ENCODE data around the gene BHLHA15.

Gene BHLHA15

DNA sequence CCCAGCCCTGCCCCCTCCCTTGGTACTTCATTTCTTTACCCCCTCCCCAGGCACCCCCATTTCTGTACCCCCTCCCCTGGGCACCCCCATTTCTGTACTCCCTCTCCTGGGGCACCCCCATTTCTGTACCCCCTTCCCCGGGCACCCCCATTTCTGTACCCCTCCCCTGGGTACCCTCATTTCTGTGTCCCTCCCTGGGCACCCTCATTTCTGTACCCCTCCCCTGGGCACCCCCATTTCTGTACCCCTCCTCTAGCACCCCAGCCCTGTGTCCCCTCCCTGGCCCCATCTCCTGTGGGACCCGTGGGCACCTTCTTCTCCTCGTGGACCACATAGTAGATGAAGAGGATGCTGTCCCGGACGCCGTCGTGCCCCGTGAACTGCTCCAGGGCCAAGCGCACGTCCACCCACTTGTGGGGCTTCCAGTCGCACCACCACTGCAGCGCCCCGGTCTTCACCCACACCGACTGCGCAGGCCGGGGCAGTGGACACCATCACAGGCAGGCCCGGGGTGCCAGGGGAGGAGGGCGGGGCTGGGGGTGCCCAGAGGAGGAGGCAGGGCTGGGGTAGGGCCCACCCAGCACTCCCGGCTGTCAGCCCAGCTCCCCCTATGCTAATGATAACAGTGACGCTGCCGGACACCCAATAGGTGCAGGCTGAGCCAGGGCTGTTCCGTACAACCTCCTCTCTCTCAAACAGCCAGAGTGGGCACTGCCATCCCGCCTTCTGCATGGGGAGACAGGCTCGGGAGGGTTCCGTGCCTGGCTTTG, 20.4 kb downstream of the BHLHA15 start:
- H4K8ac ChIP-seq (ENCODE audit: low read depth, low read length), result peak overlapping the region; percentile 43
- H2BK12ac ChIP-seq (ENCODE audit: low read length), result no peak overlapping the region
- WGBS, 2 donors (ENCODE audit: extremely low coverage in 2 of 2, insufficient read length in 2 of 2, insufficient replicate concordance in 1 of 2), result no CpG with 5 or more reads among the region's 25 CpGs

DNA sequence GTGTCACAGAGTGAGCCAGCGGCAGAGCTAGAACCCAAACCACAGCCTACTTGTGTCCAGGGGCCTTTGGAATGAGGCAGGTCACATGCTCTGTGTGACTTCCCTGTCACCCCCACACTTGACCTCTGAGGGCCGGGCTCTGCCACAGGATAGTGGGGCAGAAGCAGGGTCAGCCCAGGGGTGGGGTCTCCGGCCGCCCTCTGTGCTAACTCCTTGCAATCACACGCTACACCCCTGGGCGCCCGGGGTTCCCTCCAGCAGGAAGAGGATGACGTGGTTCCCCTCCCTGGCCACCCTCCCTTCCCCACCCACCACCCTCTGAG, 21.0 kb downstream of the BHLHA15 start:
- H2AFZ ChIP-seq (ENCODE audit: low read length), result no peak overlapping the region
- peaks cover 3% of the 10 kb centered on the region for H3K79me1 ChIP-seq (ENCODE audit: low read depth, low read length)
- H2BK15ac ChIP-seq (ENCODE audit: low read length), result no peak overlapping the region
- peak overlapping the region; percentile 35 for H2AK5ac ChIP-seq (ENCODE audit: low read depth, low read length)
- H3K18ac ChIP-seq (ENCODE audit: low read length), result no peak overlapping the region
- no peaks in the 10 kb centered on the region for H3K9me3 ChIP-seq (replicated peaks in 1 of 2; ENCODE audit: control insufficient read depth in 2 of 2, insufficient read depth in 1 of 2, low read depth in 1 of 2, low read length in 2 of 2)
- peaks cover 3 to 12% of the 10 kb centered on the region in 2 donors for H3K36me3 ChIP-seq (replicated peaks in 1 of 2; ENCODE audit: control insufficient read depth in 2 of 2, insufficient read depth in 2 of 2, low read length in 2 of 2)
- H2BK120ac ChIP-seq (ENCODE audit: low read depth, low read length), result no peak overlapping the region
- H3K9ac ChIP-seq (ENCODE audit: low read depth, low read length, poor library complexity), result no peak overlapping the region
- WGBS, 2 donors (ENCODE audit: extremely low coverage in 2 of 2, insufficient read length in 2 of 2, insufficient replicate concordance in 1 of 2), result no CpG with 5 or more reads among the region's 8 CpGs
- no peak overlapping the region for H4K91ac ChIP-seq (ENCODE audit: low read depth, low read length, poor library complexity)
- H2BK12ac ChIP-seq (ENCODE audit: low read length), result no peak overlapping the region
- H3K4me2 ChIP-seq (ENCODE audit: insufficient read depth, low read length, poor library complexity, severe bottlenecking), result no peak overlapping the region
- DNase-seq (ENCODE audit: low spot score), result no peak
- H3K27ac ChIP-seq (replicated peaks; ENCODE audit: low read length), result no peak overlapping the region
- no peak overlapping the region for H3K14ac ChIP-seq (ENCODE audit: low read length)
- no peak overlapping the region for H2BK5ac ChIP-seq (ENCODE audit: low read length)
- H3K23ac ChIP-seq (ENCODE audit: low read depth, low read length, poor library complexity), result no peak overlapping the region
- H3K4me1 ChIP-seq (ENCODE audit: control insufficient read depth in 2 of 2, insufficient read depth in 1 of 2, low read depth in 1 of 2, low read length in 2 of 2), result no peaks in the 10 kb centered on the region
- no peak overlapping the region for H4K8ac ChIP-seq (ENCODE audit: low read depth, low read length)
- H3K4me3 ChIP-seq (ENCODE audit: low read length in 2 of 2), result no peak overlapping the region
- no peaks in the 10 kb centered on the region for H3K27me3 ChIP-seq (ENCODE audit: control insufficient read depth in 3 of 3, insufficient read depth in 3 of 3, low read depth in 1 of 3, low read length in 3 of 3)
- no peak overlapping the region for H3K4ac ChIP-seq (ENCODE audit: low read length)

More for the DNA sequence above, 20.4 kb downstream of the BHLHA15 start:
- Histone ChIP-seq H3K14ac (ENCODE audit: low read length) (peak overlapping the region; percentile 47), H3K4ac (ENCODE audit: low read length) (no peak overlapping the region), H3K36me3 (replicated peaks in 1 of 2; ENCODE audit: control insufficient read depth in 2 of 2, insufficient read depth in 2 of 2, low read length in 2 of 2) (peaks cover 3 to 12% of the 10 kb centered on the region in 2 donors), H2BK5ac (ENCODE audit: low read length) (no peak overlapping the region), H3K18ac (ENCODE audit: low read length) (no peak overlapping the region), H3K27ac (replicated peaks; ENCODE audit: low read length) (no peak overlapping the region), H2AFZ (ENCODE audit: low read length) (no peak overlapping the region), H3K23ac (ENCODE audit: low read depth, low read length, poor library complexity) (no peak overlapping the region), H3K9ac (ENCODE audit: low read depth, low read length, poor library complexity) (no peak overlapping the region), H2BK15ac (ENCODE audit: low read length) (no peak overlapping the region), H2BK120ac (ENCODE audit: low read depth, low read length) (no peak overlapping the region), H3K79me1 (ENCODE audit: low read depth, low read length) (peaks cover 3% of the 10 kb centered on the region), H3K27me3 (ENCODE audit: control insufficient read depth in 3 of 3, insufficient read depth in 3 of 3, low read depth in 1 of 3, low read length in 3 of 3) (no peaks in the 10 kb centered on the region), H3K4me2 (ENCODE audit: insufficient read depth, low read length, poor library complexity, severe bottlenecking) (no peak overlapping the region), H3K4me1 (ENCODE audit: control insufficient read depth in 2 of 2, insufficient read depth in 1 of 2, low read depth in 1 of 2, low read length in 2 of 2) (no peaks in the 10 kb centered on the region), H3K9me3 (replicated peaks in 1 of 2; ENCODE audit: control insufficient read depth in 2 of 2, insufficient read depth in 1 of 2, low read depth in 1 of 2, low read length in 2 of 2) (no peaks in the 10 kb centered on the region), H4K91ac (ENCODE audit: low read depth, low read length, poor library complexity) (no peak overlapping the region), H3K4me3 (ENCODE audit: low read length in 2 of 2) (no peak overlapping the region), H2AK5ac (ENCODE audit: low read depth, low read length) (peak overlapping the region; percentile 35)
- DNase-seq (ENCODE audit: low spot score), result no peak

DNA sequence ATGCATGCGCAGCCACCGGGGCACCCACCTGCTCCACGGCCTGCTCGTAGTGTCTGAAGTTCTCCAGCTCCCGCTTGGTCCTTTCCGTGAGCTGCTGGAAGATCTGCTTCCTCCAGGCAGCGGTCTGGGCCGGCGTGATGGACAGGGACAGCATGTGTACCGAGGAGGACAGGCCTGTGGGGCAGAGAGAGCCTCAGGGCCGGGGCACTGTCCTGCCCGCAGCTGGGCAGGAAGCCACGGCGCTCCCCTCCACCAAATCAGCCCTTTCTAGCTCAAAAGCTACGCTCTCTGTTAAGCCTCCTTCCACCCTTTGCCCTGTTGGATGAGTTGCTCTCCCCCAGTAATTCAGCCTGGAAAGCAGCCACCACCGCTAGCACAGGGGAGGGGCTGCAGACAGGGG, 21.6 kb downstream of the BHLHA15 start:
- Histone ChIP-seq H3K18ac (ENCODE audit: low read length) (no peak overlapping the region), H3K9me3 (replicated peaks in 1 of 2; ENCODE audit: control insufficient read depth in 2 of 2, insufficient read depth in 1 of 2, low read depth in 1 of 2, low read length in 2 of 2) (no peaks in the 10 kb centered on the region), H2BK12ac (ENCODE audit: low read length) (no peak overlapping the region), H3K4me3 (ENCODE audit: low read length in 2 of 2) (no peak overlapping the region), H3K9ac (ENCODE audit: low read depth, low read length, poor library complexity) (no peak overlapping the region), H3K14ac (ENCODE audit: low read length) (no peak overlapping the region), H4K91ac (ENCODE audit: low read depth, low read length, poor library complexity) (no peak overlapping the region), H2AK5ac (ENCODE audit: low read depth, low read length) (no peak overlapping the region), H2BK5ac (ENCODE audit: low read length) (peak overlapping the region; percentile 13), H2BK15ac (ENCODE audit: low read length) (no peak overlapping the region), H3K4me1 (ENCODE audit: control insufficient read depth in 2 of 2, insufficient read depth in 1 of 2, low read depth in 1 of 2, low read length in 2 of 2) (no peaks in the 10 kb centered on the region), H4K8ac (ENCODE audit: low read depth, low read length) (no peak overlapping the region), H3K36me3 (replicated peaks in 1 of 2; ENCODE audit: control insufficient read depth in 2 of 2, insufficient read depth in 2 of 2, low read length in 2 of 2) (peaks cover 3 to 11% of the 10 kb centered on the region in 2 donors), H3K27me3 (ENCODE audit: control insufficient read depth in 3 of 3, insufficient read depth in 3 of 3, low read depth in 1 of 3, low read length in 3 of 3) (no peaks in the 10 kb centered on the region), H3K4ac (ENCODE audit: low read length) (no peak overlapping the region), H3K79me1 (ENCODE audit: low read depth, low read length) (peaks cover 3% of the 10 kb centered on the region), H2AFZ (ENCODE audit: low read length) (no peak overlapping the region), H3K23ac (ENCODE audit: low read depth, low read length, poor library complexity) (no peak overlapping the region), H3K4me2 (ENCODE audit: insufficient read depth, low read length, poor library complexity, severe bottlenecking) (no peak overlapping the region), H2BK120ac (ENCODE audit: low read depth, low read length) (no peak overlapping the region), H3K27ac (replicated peaks; ENCODE audit: low read length) (no peak overlapping the region)
- WGBS, 2 donors (ENCODE audit: extremely low coverage in 2 of 2, insufficient read length in 2 of 2, insufficient replicate concordance in 1 of 2), result no CpG with 5 or more reads among the region's 16 CpGs
- DNase-seq (ENCODE audit: low spot score), result no peak

DNA sequence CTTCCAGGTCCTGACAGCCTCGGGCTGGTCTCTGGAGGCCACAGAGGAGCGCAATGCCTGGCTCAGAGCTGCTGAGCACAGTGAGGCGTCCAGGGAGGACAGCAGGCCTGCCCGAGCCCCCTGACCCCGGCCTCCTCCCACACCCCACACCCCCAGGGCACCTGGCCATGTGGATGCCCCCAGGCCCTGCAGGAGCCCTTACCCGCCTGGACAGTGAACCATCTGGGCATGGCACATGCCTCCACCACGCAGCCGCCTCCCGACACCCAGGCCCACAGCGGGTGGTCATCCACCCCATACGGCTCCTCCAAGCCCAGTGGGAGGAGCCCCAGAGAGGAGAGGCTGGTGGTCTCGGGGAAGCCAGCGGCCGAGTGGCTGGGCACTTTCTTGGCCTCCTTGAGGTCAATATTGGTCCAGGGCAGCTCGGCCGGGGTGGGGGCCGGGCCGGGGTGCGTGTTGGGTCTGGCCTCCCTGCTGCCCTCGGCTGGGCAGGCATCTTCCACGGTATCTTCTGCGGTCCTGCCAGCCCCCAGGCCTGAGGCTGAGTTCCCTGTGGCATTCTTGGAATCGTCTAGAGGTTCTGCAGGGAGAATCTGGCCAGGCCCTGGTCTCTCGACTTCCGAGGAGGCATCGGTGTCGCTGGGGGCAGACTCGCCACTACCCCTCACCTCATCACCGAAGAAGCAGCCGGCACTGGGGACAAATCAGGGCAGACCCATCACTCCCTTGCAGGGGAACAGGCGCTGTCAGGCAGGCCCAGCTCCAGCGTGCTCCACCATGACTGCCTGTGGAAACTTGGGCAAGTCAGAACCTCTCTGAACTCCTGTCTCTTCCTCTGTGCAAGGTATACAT, 22.2 kb downstream of the BHLHA15 start:
- Histone ChIP-seq H3K27ac (replicated peaks; ENCODE audit: low read length) (no peak overlapping the region), H3K4me2 (ENCODE audit: insufficient read depth, low read length, poor library complexity, severe bottlenecking) (no peak overlapping the region), H3K4ac (ENCODE audit: low read length) (no peak overlapping the region), H3K27me3 (ENCODE audit: control insufficient read depth in 3 of 3, insufficient read depth in 3 of 3, low read depth in 1 of 3, low read length in 3 of 3) (no peaks in the 10 kb centered on the region), H2AK5ac (ENCODE audit: low read depth, low read length) (no peak overlapping the region), H2AFZ (ENCODE audit: low read length) (no peak overlapping the region), H3K36me3 (replicated peaks in 1 of 2; ENCODE audit: control insufficient read depth in 2 of 2, insufficient read depth in 2 of 2, low read length in 2 of 2) (peaks cover 2 to 11% of the 10 kb centered on the region in 2 donors), H2BK15ac (ENCODE audit: low read length) (no peak overlapping the region), H3K4me3 (ENCODE audit: low read length in 2 of 2) (no peak overlapping the region), H3K9me3 (replicated peaks in 1 of 2; ENCODE audit: control insufficient read depth in 2 of 2, insufficient read depth in 1 of 2, low read depth in 1 of 2, low read length in 2 of 2) (no peaks in the 10 kb centered on the region), H3K18ac (ENCODE audit: low read length) (no peak overlapping the region), H2BK5ac (ENCODE audit: low read length) (no peak overlapping the region), H3K23ac (ENCODE audit: low read depth, low read length, poor library complexity) (no peak overlapping the region), H3K9ac (ENCODE audit: low read depth, low read length, poor library complexity) (no peak overlapping the region), H2BK120ac (ENCODE audit: low read depth, low read length) (no peak overlapping the region), H3K79me1 (ENCODE audit: low read depth, low read length) (peaks cover 5% of the 10 kb centered on the region), H3K14ac (ENCODE audit: low read length) (peak overlapping the region; percentile 38), H4K8ac (ENCODE audit: low read depth, low read length) (peak overlapping the region; percentile 65), H3K4me1 (ENCODE audit: control insufficient read depth in 2 of 2, insufficient read depth in 1 of 2, low read depth in 1 of 2, low read length in 2 of 2) (no peaks in the 10 kb centered on the region), H2BK12ac (ENCODE audit: low read length) (no peak overlapping the region), H4K91ac (ENCODE audit: low read depth, low read length, poor library complexity) (no peak overlapping the region)
- DNase-seq (ENCODE audit: low spot score), result no peak
- no CpG with 5 or more reads among the region's 32 CpGs for WGBS, 2 donors (ENCODE audit: extremely low coverage in 2 of 2, insufficient read length in 2 of 2, insufficient replicate concordance in 1 of 2)

All from neuronal stem cell (in vitro differentiated cells).